PC-3 (cell line): ENCODE results near the gene P2RY14.

ENCODE experiments used
- EZH2phosphoT487 ChIP-seq: fragments of 300-600 bp; sonication (generic); IDR thresholded peaks from 2 replicates; pipeline ENCODE4 v1.6.1; 2018; ENCODE audit warnings: mild to moderate bottlenecking, antibody characterized with exemption, low read length, borderline replicate concordance
- TF ChIP-seq, protein P1 (sequence below): fragments of 300-600 bp; sonication (generic); conservative IDR thresholded peaks from 2 replicates; pipeline ENCODE4 v1.5.1; 2017; ENCODE audit warnings: antibody characterized with exemption, low read depth, mild to moderate bottlenecking, low read length

DNA sequence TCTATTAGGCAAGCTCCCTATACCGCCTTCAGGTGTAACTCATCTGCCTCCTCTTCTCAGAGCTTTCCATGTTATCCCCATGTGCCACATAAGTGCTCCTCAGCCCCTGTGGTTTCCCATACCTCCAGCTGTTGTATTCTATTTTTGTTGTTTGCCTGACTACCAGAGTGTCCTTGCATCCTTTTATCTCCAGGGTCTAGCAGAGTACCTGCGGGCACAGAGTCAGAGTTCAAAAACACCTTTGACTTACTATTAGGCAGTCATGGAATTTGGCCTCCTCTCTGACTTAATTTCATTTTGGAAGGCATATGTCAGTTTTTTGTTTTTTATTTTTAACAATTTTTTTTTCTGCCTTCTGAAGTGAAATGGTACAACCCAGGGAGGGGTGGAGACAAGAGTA lies 31.2 kb upstream of the P2RY14 start:
- TF ChIP-seq, protein P1, sequence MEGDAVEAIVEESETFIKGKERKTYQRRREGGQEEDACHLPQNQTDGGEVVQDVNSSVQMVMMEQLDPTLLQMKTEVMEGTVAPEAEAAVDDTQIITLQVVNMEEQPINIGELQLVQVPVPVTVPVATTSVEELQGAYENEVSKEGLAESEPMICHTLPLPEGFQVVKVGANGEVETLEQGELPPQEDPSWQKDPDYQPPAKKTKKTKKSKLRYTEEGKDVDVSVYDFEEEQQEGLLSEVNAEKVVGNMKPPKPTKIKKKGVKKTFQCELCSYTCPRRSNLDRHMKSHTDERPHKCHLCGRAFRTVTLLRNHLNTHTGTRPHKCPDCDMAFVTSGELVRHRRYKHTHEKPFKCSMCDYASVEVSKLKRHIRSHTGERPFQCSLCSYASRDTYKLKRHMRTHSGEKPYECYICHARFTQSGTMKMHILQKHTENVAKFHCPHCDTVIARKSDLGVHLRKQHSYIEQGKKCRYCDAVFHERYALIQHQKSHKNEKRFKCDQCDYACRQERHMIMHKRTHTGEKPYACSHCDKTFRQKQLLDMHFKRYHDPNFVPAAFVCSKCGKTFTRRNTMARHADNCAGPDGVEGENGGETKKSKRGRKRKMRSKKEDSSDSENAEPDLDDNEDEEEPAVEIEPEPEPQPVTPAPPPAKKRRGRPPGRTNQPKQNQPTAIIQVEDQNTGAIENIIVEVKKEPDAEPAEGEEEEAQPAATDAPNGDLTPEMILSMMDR = no peak
- TF ChIP-seq EZH2phosphoT487 = no peak
